ENCODE data around the gene OIT3. TPM values are rescaled to one million over a fixed set of nuclear protein-coding genes. Genes with fewer than 3 reads are reported as not detected.

The OIT3 gene
- total and polyA plus RNA-seq, 12 donors, result 0.06 to 1.6 (median 0.34) TPM; not detected in 5

- ATAC-seq (no peak), DNase-seq (no peak)
- intact Hi-C loops (cut with DNase I), result no loop called here
- Histone ChIP-seq H3K4me1 (no peaks in the 10 kb centered on the region), H3K27me3 (no peaks in the 10 kb centered on the region), H3K36me3 (no peaks in the 10 kb centered on the region), H3K4me3 (no peak overlapping the region), H3K9me3 (no peaks in the 10 kb centered on the region), H3K27ac (no peak overlapping the region)
- WGBS, 2 donors, result 89 to 99% methylated on average over 5 of the region's 5 CpGs
- TF ChIP-seq CTCF (IDR thresholded peaks at IDR 0.05), result no peak
These were observed 35.3 kb downstream of the OIT3 start for GRCh38 chr10:72928798-72929197.

GRCh38 chr10:72930276-72930675, 36.7 kb downstream of the OIT3 start:
- Histone ChIP-seq H3K27ac (no peak overlapping the region), H3K27me3 (no peaks in the 10 kb centered on the region), H3K36me3 (no peaks in the 10 kb centered on the region), H3K9me3 (no peaks in the 10 kb centered on the region), H3K4me1 (no peaks in the 10 kb centered on the region), H3K4me3 (no peak overlapping the region)
- 80 to 82% methylated on average over 2 of the region's 2 CpGs for WGBS, 2 donors
- TF ChIP-seq CTCF (IDR thresholded peaks at IDR 0.05), result no peak
- ATAC-seq, result no peak
- intact Hi-C loops (cut with DNase I), result no loop called here
- DNase-seq, result no peak

GRCh38 chr10:72932259-72933015, 38.9 kb downstream of the OIT3 start:
- 92% methylated on average over 20 of the region's 20 CpGs for WGBS, 2 donors
- no peak for ATAC-seq

GRCh38 chr10:72935361-72935760, 41.8 kb downstream of the OIT3 start:
- intact Hi-C loops (cut with DNase I), result no loop called here
- Histone ChIP-seq H3K4me3 (no peak overlapping the region), H3K36me3 (no peaks in the 10 kb centered on the region), H3K4me1 (peaks cover 0 to 3% (median 0%) of the 10 kb centered on the region in 9 donors), H3K9me3 (no peaks in the 10 kb centered on the region), H3K27ac (no peak overlapping the region), H3K27me3 (no peaks in the 10 kb centered on the region)
- ATAC-seq (no peak), DNase-seq (no peak)
- WGBS, 2 donors, result 83 to 87% methylated on average over 6 of the region's 6 CpGs
- no peak for TF ChIP-seq CTCF (IDR thresholded peaks at IDR 0.05)

More at GRCh38 chr10:72932259-72933015, 38.9 kb downstream of the OIT3 start:
- Histone ChIP-seq H3K4me1 (no peaks in the 10 kb centered on the region), H3K9me3 (no peaks in the 10 kb centered on the region), H3K27me3 (no peaks in the 10 kb centered on the region), H3K4me3 (no peak overlapping the region), H3K36me3 (no peaks in the 10 kb centered on the region), H3K27ac (no peak overlapping the region)
- no peak for TF ChIP-seq CTCF (IDR thresholded peaks at IDR 0.05)
- DNase-seq, result no peak
- intact Hi-C loops (cut with DNase I), result no loop called here
